ENCODE measurements around the gene REXO1. TPM values are rescaled to one million over a fixed set of nuclear protein-coding genes. Genes with fewer than 3 reads are reported as not detected.

REXO1 gene
- total and polyA plus RNA-seq, 2 of the 13 experiments (the other 11 are each of a cell fraction or from before 2014, with no cell fraction given), result 5.0 to 11.2 TPM

DNA sequence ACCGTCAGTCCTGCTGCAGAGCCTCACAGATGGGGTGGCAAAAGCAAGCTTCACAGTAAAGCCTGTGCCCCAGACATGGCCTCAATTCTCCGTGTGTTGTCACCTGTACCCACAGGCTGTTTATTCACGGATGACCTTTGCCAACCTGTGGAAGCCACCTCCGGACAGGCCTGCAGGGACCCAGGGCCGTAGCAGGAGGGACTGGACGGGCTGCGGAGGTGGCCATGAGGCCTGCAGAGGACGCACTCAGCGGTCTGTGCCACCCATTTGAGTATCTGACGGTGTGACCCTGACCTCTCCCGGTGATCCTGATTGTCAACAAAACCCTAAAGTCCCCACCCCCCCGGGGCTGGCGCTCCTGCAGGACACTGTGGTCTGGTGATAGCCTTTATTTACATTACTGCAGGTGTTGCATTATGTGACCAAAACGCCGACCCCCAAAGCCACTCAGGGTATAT lies 22.9 kb upstream of the REXO1 start (continued):
- TF ChIP-seq TARDBP (CRISPR knock-in tag; IDR thresholded peaks at IDR 0.05) (peak; percentile 70), ZNF460 (CRISPR knock-in tag; IDR thresholded peaks at IDR 0.05; ENCODE audit: borderline replicate concordance) (no peak), EHMT2 (IDR thresholded peaks at IDR 0.05; ENCODE audit: borderline replicate concordance, low read depth, low read length) (no peak), JUND (CRISPR knock-in tag; IDR thresholded peaks at IDR 0.05) (no peak; the same call in 1 of the 2 replicates), ZNF547 (CRISPR knock-in tag; IDR thresholded peaks at IDR 0.05) (no peak), HOXA3 (CRISPR knock-in tag; IDR thresholded peaks at IDR 0.05) (peak; percentile 84), ZNF121 (CRISPR knock-in tag; IDR thresholded peaks at IDR 0.05) (peak; percentile 76; the same call in 1 of the 2 replicates), ZNF124 (CRISPR knock-in tag; IDR thresholded peaks at IDR 0.05) (peak; percentile 76; the same call in 1 of the 2 replicates), ZNF747 (CRISPR knock-in tag; IDR thresholded peaks at IDR 0.05; ENCODE audit: borderline replicate concordance) (peak; percentile 66; the same call in 1 of the 2 replicates), ZBTB1 (CRISPR knock-in tag; IDR thresholded peaks at IDR 0.05; ENCODE audit: borderline replicate concordance) (no peak), FIP1L1 (IDR thresholded peaks at IDR 0.05; ENCODE audit: borderline replicate concordance, insufficient read depth, low read depth, low read length) (no peak), CBFB (CRISPR knock-in tag; IDR thresholded peaks at IDR 0.05) (0 out of 2 replicates have a peak, but pooled peaks have one; percentile 18), KDM2A (CRISPR knock-in tag; IDR thresholded peaks at IDR 0.05; ENCODE audit: borderline replicate concordance, low read depth) (peak; percentile 91), BCL6 (CRISPR knock-in tag; IDR thresholded peaks at IDR 0.05) (peak; percentile 46; the same call in 1 of the 2 replicates), STAT5B (CRISPR knock-in tag; IDR thresholded peaks at IDR 0.05) (no peak), XBP1 (CRISPR knock-in tag; IDR thresholded peaks at IDR 0.05) (0 out of 2 replicates have a peak, but pooled peaks have one; percentile 35)
- TF ChIP-seq, protein P1, sequence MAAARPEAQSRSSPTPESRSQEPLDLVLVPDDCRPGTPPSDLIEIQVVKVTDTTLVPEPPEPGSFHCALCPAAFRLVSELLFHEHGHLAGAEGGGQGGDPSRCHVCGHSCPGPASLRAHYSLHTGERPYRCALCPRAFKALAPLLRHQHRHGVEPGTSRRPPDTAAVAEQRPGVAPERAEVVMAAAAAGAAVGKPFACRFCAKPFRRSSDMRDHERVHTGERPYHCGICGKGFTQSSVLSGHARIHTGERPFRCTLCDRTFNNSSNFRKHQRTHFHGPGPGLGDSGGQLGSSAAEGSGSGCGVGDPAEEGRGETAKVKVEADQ (CRISPR knock-in tag; IDR thresholded peaks at IDR 0.05; ENCODE audit: borderline replicate concordance), result peak; percentile 62; the same call in 1 of the 2 replicates
- TF ChIP-seq, protein P2, sequence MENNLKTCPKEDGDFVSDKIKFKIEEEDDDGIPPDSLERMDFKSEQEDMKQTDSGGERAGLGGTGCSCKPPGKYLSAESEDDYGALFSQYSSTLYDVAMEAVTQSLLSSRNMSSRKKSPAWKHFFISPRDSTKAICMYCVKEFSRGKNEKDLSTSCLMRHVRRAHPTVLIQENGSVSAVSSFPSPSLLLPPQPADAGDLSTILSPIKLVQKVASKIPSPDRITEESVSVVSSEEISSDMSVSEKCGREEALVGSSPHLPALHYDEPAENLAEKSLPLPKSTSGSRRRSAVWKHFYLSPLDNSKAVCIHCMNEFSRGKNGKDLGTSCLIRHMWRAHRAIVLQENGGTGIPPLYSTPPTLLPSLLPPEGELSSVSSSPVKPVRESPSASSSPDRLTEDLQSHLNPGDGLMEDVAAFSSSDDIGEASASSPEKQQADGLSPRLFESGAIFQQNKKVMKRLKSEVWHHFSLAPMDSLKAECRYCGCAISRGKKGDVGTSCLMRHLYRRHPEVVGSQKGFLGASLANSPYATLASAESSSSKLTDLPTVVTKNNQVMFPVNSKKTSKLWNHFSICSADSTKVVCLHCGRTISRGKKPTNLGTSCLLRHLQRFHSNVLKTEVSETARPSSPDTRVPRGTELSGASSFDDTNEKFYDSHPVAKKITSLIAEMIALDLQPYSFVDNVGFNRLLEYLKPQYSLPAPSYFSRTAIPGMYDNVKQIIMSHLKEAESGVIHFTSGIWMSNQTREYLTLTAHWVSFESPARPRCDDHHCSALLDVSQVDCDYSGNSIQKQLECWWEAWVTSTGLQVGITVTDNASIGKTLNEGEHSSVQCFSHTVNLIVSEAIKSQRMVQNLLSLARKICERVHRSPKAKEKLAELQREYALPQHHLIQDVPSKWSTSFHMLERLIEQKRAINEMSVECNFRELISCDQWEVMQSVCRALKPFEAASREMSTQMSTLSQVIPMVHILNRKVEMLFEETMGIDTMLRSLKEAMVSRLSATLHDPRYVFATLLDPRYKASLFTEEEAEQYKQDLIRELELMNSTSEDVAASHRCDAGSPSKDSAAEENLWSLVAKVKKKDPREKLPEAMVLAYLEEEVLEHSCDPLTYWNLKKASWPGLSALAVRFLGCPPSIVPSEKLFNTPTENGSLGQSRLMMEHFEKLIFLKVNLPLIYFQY (CRISPR knock-in tag; IDR thresholded peaks at IDR 0.05; ENCODE audit: borderline replicate concordance), result 0 out of 2 replicates have a peak, but pooled peaks have one; percentile 29
- TF ChIP-seq, protein P3, sequence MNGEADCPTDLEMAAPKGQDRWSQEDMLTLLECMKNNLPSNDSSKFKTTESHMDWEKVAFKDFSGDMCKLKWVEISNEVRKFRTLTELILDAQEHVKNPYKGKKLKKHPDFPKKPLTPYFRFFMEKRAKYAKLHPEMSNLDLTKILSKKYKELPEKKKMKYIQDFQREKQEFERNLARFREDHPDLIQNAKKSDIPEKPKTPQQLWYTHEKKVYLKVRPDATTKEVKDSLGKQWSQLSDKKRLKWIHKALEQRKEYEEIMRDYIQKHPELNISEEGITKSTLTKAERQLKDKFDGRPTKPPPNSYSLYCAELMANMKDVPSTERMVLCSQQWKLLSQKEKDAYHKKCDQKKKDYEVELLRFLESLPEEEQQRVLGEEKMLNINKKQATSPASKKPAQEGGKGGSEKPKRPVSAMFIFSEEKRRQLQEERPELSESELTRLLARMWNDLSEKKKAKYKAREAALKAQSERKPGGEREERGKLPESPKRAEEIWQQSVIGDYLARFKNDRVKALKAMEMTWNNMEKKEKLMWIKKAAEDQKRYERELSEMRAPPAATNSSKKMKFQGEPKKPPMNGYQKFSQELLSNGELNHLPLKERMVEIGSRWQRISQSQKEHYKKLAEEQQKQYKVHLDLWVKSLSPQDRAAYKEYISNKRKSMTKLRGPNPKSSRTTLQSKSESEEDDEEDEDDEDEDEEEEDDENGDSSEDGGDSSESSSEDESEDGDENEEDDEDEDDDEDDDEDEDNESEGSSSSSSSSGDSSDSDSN (CRISPR knock-in tag; IDR thresholded peaks at IDR 0.05), result peak; percentile 93
- TF ChIP-seq, protein P4, sequence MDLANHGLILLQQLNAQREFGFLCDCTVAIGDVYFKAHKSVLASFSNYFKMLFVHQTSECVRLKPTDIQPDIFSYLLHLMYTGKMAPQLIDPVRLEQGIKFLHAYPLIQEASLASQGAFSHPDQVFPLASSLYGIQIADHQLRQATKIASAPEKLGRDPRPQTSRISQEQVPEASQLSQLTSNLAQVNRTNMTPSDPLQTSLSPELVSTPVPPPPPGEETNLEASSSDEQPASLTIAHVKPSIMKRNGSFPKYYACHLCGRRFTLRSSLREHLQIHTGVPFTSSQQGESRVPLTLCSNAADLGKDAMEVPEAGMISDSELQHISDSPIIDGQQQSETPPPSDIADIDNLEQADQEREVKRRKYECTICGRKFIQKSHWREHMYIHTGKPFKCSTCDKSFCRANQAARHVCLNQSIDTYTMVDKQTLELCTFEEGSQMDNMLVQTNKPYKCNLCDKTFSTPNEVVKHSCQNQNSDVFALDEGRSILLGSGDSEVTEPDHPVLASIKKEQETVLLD (CRISPR knock-in tag; IDR thresholded peaks at IDR 0.05; ENCODE audit: low read depth), result peak; percentile 90
- TF ChIP-seq, protein P5, sequence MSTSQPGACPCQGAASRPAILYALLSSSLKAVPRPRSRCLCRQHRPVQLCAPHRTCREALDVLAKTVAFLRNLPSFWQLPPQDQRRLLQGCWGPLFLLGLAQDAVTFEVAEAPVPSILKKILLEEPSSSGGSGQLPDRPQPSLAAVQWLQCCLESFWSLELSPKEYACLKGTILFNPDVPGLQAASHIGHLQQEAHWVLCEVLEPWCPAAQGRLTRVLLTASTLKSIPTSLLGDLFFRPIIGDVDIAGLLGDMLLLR (CRISPR knock-in tag; IDR thresholded peaks at IDR 0.05), result 0 out of 2 replicates have a peak, but pooled peaks have one; percentile 46

Data from HepG2 (cell line).